Smooth muscle cell (in vitro differentiated cells): ENCODE data around the gene OR2V2. TPM values are rescaled to one million over a fixed set of nuclear protein-coding genes. Genes with fewer than 3 reads are reported as not detected.

Experiments
- DNase-seq: peaks from one replicate; lab custom pipeline; 2025; ENCODE audit not compliant: unreplicated experiment; lab: John Stamatoyannopoulos, UW
- H2AFZ ChIP-seq: fragments of 200-600 bp; sonication (generic); 2 replicates; pipeline ENCODE4 v1.6.0; 2016; ENCODE audit warnings: antibody characterized with exemption, low read depth, mild to moderate bottlenecking
- H3F3A ChIP-seq: fragments of 200-600 bp; sonication (generic); 2 replicates; pipeline ENCODE4 v1.6.0; 2017; ENCODE audit warnings: antibody characterized with exemption, low read depth
- H3K27ac ChIP-seq: fragments of 200-600 bp; sonication (generic); 2 replicates; pipeline ENCODE4 v1.5.1; 2016; ENCODE audit warnings: low read depth, mild to moderate bottlenecking
- H3K27me3 ChIP-seq: fragments of 200-600 bp; sonication (generic); 2 replicates; pipeline ENCODE4 v1.6.1; 2016; ENCODE audit warnings: low read depth, mild to moderate bottlenecking
- H3K36me3 ChIP-seq: fragments of 200-600 bp; sonication (generic); 2 replicates; pipeline ENCODE4 v1.5.1; 2016; ENCODE audit warnings: low read depth
- H3K4me1 ChIP-seq: fragments of 200-600 bp; sonication (generic); 2 replicates; pipeline ENCODE4 v1.5.1; 2016; ENCODE audit warnings: low read depth
- H3K4me2 ChIP-seq: fragments of 200-600 bp; sonication (generic); 2 replicates; pipeline ENCODE4 v1.6.0; 2016; ENCODE audit warnings: mild to moderate bottlenecking
- H3K4me3 ChIP-seq: fragments of 200-600 bp; sonication (generic); 2 replicates; pipeline ENCODE4 v1.5.1; 2016; ENCODE audit warnings: mild to moderate bottlenecking
- H3K79me2 ChIP-seq: fragments of 200-600 bp; sonication (generic); 2 replicates; pipeline ENCODE4 v1.6.0; 2016; ENCODE audit warnings: low read depth, mild to moderate bottlenecking
- H3K9ac ChIP-seq: fragments of 200-600 bp; sonication (generic); 2 replicates; pipeline ENCODE4 v1.6.0; 2016; ENCODE audit warnings: low read depth
- H3K9me3 ChIP-seq: fragments of 200-600 bp; sonication (generic); replicated peaks from 2 replicates; pipeline ENCODE4 v1.5.1; 2016; ENCODE audit warnings: low read depth
- H4K20me1 ChIP-seq: fragments of 200-600 bp; sonication (generic); 2 replicates; pipeline ENCODE4 v1.6.0; 2016; ENCODE audit warnings: low read depth
- WGBS: methylation state at CpG from one replicate; pipeline ENCODE4 v1.1.7; 2016; ENCODE audit warnings: low lambda C conversion rate; 5-methylcytosine and 5-hydroxymethylcytosine counted together
- polyA plus RNA-seq: library from polyadenylated mRNA; unstranded; fragments of >200 nt; fragmentation: Nextera tagmentation; extraction: Ambion mirVana; gene quantifications from 2 replicates; pipeline ENCODE4 v1.2.1, GENCODE V29; 2016
- total RNA-seq: library from RNA; depleted of rRNA; stranded (reverse); fragments of >200 nt; gene quantifications from 2 replicates; pipeline ENCODE4 v1.2.3, GENCODE V29; 2014
- TF ChIP-seq, protein P1 (sequence below): fragments of 200-600 bp; sonication (generic); IDR thresholded peaks from 2 replicates; pipeline ENCODE4 v1.5.1; 2017; ENCODE audit warnings: borderline replicate concordance, mild to moderate bottlenecking, antibody characterized with exemption; ENCODE audit not compliant: insufficient read depth, poor library complexity, severe bottlenecking

Gene OR2V2
- total and polyA plus RNA-seq, 2 experiments from 2014 or later, result not detected

DNA sequence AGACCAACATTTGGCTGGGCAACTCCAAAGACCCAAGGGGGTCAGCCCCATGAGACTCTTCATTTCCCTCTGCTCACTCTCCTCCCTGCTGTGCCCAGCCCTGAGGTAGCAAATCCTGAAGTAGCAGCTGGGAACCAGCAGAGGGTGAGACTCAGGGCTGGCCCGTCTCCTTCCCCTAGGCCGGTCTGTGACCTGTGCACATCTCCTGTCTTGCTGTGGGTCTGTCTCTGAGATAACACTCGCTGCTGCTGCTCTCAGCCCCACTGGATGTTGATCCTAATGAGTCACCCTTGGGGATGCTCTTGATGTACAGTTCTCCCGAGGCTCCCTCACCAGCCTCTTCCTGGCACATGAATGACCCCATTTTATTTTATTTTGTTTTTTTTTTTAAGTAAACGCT lies 9.1 kb upstream of the OR2V2 start:
- Histone ChIP-seq H3K27me3 (no peaks in the 10 kb centered on the region), H3K27ac (no peak overlapping the region), H3K9ac (no peak overlapping the region), H3K4me2 (no peak overlapping the region), H4K20me1 (no peaks in the 10 kb centered on the region), H3F3A (no peaks in the 10 kb centered on the region), H3K4me3 (no peak overlapping the region), H3K4me1 (no peaks in the 10 kb centered on the region), H3K36me3 (no peaks in the 10 kb centered on the region), H3K79me2 (no peaks in the 10 kb centered on the region), H3K9me3 (no peaks in the 10 kb centered on the region), H2AFZ (no peak overlapping the region)
- TF ChIP-seq, protein P1, sequence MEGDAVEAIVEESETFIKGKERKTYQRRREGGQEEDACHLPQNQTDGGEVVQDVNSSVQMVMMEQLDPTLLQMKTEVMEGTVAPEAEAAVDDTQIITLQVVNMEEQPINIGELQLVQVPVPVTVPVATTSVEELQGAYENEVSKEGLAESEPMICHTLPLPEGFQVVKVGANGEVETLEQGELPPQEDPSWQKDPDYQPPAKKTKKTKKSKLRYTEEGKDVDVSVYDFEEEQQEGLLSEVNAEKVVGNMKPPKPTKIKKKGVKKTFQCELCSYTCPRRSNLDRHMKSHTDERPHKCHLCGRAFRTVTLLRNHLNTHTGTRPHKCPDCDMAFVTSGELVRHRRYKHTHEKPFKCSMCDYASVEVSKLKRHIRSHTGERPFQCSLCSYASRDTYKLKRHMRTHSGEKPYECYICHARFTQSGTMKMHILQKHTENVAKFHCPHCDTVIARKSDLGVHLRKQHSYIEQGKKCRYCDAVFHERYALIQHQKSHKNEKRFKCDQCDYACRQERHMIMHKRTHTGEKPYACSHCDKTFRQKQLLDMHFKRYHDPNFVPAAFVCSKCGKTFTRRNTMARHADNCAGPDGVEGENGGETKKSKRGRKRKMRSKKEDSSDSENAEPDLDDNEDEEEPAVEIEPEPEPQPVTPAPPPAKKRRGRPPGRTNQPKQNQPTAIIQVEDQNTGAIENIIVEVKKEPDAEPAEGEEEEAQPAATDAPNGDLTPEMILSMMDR, result no peak
- DNase-seq, result no peak
- whole genome bisulfite sequencing, result 55% methylated on average over 5 of the region's 5 CpGs

DNA sequence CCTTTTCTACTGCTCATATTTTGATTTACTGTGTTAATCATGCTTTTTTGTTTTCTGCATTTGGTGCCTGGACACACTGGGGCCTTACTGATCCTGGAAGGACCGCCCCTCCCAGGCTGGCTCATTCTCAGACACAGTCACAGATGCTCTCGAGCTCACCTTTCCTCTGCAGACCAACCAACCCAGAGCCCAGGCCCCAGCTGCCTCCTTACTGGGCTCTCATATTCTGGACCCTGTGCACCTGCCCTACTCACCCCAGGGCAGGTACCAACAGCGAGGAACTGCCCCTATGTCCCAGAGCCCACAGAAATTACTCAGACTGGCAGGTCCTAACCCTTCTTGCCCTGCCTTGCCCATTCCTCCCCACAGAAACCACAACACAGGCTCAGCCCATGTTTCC lies 6.6 kb upstream of the OR2V2 start:
- no peak overlapping the region for H2AFZ ChIP-seq
- no peaks in the 10 kb centered on the region for H3K79me2 ChIP-seq
- H3K9me3 ChIP-seq, result no peaks in the 10 kb centered on the region
- H3K27ac ChIP-seq, result no peak overlapping the region
- WGBS, result 90% methylated on average over 3 of the region's 3 CpGs
- DNase-seq, result no peak
- no peaks in the 10 kb centered on the region for H3K27me3 ChIP-seq
- H3K4me1 ChIP-seq, result no peaks in the 10 kb centered on the region
- H3K36me3 ChIP-seq, result no peaks in the 10 kb centered on the region
- H3F3A ChIP-seq, result no peaks in the 10 kb centered on the region
- H3K9ac ChIP-seq, result no peak overlapping the region
- no peaks in the 10 kb centered on the region for H4K20me1 ChIP-seq
- no peak overlapping the region for H3K4me3 ChIP-seq
- no peak overlapping the region for H3K4me2 ChIP-seq
- TF ChIP-seq, protein P1, result no peak

DNA sequence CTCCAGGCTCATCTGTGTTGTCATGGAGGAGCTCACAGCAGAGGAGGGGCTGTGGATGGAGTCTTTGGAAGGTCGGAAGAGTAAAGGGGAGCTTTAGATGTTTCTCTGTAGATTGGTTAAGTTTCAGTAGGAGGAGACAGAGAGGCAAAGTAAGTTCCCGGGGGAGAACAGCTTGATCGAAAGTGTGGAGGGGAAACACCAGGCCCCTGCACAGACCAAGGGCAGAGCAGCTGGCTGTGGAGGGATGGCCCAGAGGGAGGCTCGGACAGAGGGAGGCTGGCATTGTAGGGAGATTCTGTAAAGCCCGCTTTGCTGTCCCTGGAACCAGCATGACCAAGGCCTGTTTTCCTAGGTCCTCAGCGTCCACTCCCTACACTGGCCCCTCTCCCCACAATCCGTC lies 5.3 kb upstream of the OR2V2 start:
- Histone ChIP-seq H4K20me1 (no peaks in the 10 kb centered on the region), H3K27ac (no peak overlapping the region), H3K36me3 (no peaks in the 10 kb centered on the region), H3K27me3 (no peaks in the 10 kb centered on the region), H3K4me3 (no peak overlapping the region), H3K9me3 (no peaks in the 10 kb centered on the region), H3K4me2 (no peak overlapping the region), H2AFZ (no peak overlapping the region), H3K4me1 (no peaks in the 10 kb centered on the region), H3F3A (no peaks in the 10 kb centered on the region), H3K9ac (no peak overlapping the region), H3K79me2 (no peaks in the 10 kb centered on the region)
- WGBS, result 89% methylated on average over 7 of the region's 7 CpGs
- no peak for DNase-seq
- TF ChIP-seq, protein P1, result no peak

DNA sequence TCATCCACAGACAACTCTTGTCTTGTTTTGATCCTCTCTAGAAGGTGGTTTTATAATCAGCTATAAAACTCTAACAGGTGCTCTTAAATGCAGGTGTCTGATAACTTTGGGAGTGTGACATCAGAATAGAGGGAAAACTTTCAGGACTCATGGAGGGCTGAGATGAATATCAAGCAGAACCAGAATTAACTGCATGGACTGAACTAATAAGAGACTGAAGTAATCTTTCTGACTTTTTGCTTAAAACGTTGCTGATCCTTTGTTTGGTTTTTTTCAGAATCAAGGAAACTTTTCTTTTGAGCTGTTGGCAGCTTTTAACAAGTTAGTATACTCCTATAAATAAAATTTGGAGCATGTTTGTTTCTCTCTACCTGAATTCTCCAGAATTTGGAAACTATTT lies 2.3 kb upstream of the OR2V2 start:
- H3F3A ChIP-seq, result no peaks in the 10 kb centered on the region
- H3K79me2 ChIP-seq, result no peaks in the 10 kb centered on the region

More for the DNA sequence above, 2.3 kb upstream of the OR2V2 start:
- H2AFZ ChIP-seq, result no peak overlapping the region
- no peaks in the 10 kb centered on the region for H4K20me1 ChIP-seq
- no peak overlapping the region for H3K27ac ChIP-seq
- WGBS, result 62% methylated on average over 1 of the region's 1 CpG
- no peak overlapping the region for H3K4me3 ChIP-seq
- TF ChIP-seq, protein P1, result no peak
- no peaks in the 10 kb centered on the region for H3K36me3 ChIP-seq
- no peaks in the 10 kb centered on the region for H3K4me1 ChIP-seq
- no peaks in the 10 kb centered on the region for H3K9me3 ChIP-seq
- no peaks in the 10 kb centered on the region for H3K27me3 ChIP-seq
- H3K9ac ChIP-seq, result no peak overlapping the region
- H3K4me2 ChIP-seq, result no peak overlapping the region
- DNase-seq, result no peak
